Measurements from ENCODE around the gene CLSTN2. TPM values are rescaled to one million over a fixed set of nuclear protein-coding genes. Genes with fewer than 3 reads are reported as not detected.

The CLSTN2 gene
- total and polyA plus RNA-seq, 2 experiments from 2014 or later, result 3.5 to 7.0 TPM

DNA sequence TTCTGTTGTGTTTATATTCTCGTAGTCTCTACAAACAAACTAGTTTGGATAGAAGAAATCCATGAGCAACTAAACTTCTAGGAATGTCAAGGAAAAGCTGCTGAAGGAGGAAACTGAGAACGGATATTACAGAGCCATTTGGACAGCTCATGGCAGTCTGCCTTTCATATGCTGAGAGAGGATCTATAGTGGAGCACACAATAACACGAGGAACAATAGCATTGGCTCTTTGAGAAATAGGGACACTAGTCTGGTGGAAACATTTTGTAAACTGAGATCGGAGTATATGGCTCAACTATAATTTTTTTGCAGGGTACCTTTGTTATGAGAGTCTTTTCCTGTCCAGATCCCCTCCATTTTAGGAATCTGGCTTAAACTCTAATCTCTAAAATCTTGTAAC, 200.5 kb downstream of the CLSTN2 start:
- DNase-seq (ENCODE audit: low read depth in 1 of 2, low spot score in 1 of 2), result no peak
- no peaks in the 10 kb centered on the region for H3K9me3 ChIP-seq (ENCODE audit: low read depth)

DNA sequence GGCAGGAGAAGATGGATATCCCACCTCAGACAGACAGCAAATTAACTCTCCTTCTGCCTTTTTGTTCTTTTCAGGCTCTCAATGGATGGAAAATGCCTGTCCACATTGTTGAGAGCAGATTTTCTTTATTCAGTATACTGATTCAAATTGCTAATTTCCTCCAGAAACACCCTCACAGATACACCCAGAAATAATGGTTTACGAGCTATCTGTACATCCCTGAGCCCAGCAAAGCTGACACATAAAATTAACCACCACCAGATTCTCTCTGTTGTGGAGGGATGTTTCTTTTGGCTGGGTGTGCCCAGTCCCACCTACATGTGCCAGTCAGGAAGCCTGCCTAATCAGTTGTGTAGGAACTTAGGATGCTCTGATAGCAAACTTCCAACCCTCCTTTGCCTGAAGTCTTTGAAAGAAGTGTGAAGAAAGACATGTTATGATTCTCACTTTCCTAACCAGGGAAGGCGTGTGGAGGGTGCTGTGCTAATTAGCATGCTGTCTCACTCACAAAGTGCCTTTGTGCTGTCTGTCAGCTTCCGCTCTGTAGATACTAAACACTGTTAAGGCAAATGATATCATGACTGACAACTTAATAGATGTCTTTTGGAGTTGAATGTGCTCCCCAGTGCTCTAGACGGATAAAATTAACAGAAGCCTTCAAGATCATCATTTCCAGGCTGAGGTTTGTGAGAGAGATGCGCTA, 208.5 kb downstream of the CLSTN2 start:
- H3K4me1 ChIP-seq (ENCODE audit: low read depth), result no peaks in the 10 kb centered on the region
- no peak overlapping the region for H3K4me3 ChIP-seq

More for the DNA sequence above, 200.5 kb downstream of the CLSTN2 start:
- Histone ChIP-seq H3K27ac (no peak overlapping the region), H3K36me3 (no peaks in the 10 kb centered on the region), H3K4me1 (ENCODE audit: low read depth) (peaks cover 10% of the 10 kb centered on the region), H3K4me3 (no peak overlapping the region), H3K27me3 (peaks cover 8% of the 10 kb centered on the region)
- TF ChIP-seq CTCF (IDR thresholded peaks at IDR 0.05; ENCODE audit: low read depth, low read length), result no peak

DNA sequence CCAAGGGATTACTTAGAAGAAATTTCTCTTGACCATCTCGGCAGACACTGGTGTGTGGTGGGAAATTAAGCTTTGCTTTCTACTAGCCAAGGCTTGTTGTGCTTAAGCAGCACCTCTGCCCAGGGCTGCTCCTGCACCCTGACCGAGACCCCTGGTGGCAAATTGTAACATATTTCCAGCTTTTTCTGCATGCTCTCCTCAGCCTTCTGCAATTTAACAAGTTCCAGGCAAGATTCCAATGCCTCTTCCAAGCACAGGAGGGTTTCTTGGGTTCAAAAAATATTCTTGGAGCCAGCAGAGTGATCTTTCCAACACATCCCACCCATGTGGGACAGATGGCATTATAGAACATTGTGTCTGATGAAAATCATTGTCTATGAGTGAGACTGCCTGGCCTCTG, 210.5 kb downstream of the CLSTN2 start:
- H3K4me3 ChIP-seq, result no peak overlapping the region
- H3K27me3 ChIP-seq, result peaks cover 10% of the 10 kb centered on the region
- DNase-seq (ENCODE audit: low read depth in 1 of 2, low spot score in 1 of 2), result no peak
- no peaks in the 10 kb centered on the region for H3K4me1 ChIP-seq (ENCODE audit: low read depth)
- no peaks in the 10 kb centered on the region for H3K36me3 ChIP-seq
- no peak overlapping the region for H3K27ac ChIP-seq
- no peak for TF ChIP-seq CTCF (IDR thresholded peaks at IDR 0.05; ENCODE audit: low read depth, low read length)
- no peaks in the 10 kb centered on the region for H3K9me3 ChIP-seq (ENCODE audit: low read depth)

More for the DNA sequence above, 208.5 kb downstream of the CLSTN2 start:
- DNase-seq (ENCODE audit: low read depth in 1 of 2, low spot score in 1 of 2), result no peak
- peaks cover 12% of the 10 kb centered on the region for H3K27me3 ChIP-seq
- TF ChIP-seq CTCF (IDR thresholded peaks at IDR 0.05; ENCODE audit: low read depth, low read length), result no peak
- no peaks in the 10 kb centered on the region for H3K9me3 ChIP-seq (ENCODE audit: low read depth)
- H3K36me3 ChIP-seq, result no peaks in the 10 kb centered on the region
- no peak overlapping the region for H3K27ac ChIP-seq

GRCh38 chr3:140146668-140147067, 211.7 kb downstream of the CLSTN2 start:
- Histone ChIP-seq H3K9me3 (ENCODE audit: low read depth) (no peaks in the 10 kb centered on the region), H3K4me3 (no peak overlapping the region), H3K4me1 (ENCODE audit: low read depth) (no peaks in the 10 kb centered on the region), H3K36me3 (no peaks in the 10 kb centered on the region), H3K27ac (no peak overlapping the region), H3K27me3 (no peaks in the 10 kb centered on the region)
- no peak for DNase-seq (ENCODE audit: low read depth in 1 of 2, low spot score in 1 of 2)
- no peak for TF ChIP-seq CTCF (IDR thresholded peaks at IDR 0.05; ENCODE audit: low read depth, low read length)

DNA sequence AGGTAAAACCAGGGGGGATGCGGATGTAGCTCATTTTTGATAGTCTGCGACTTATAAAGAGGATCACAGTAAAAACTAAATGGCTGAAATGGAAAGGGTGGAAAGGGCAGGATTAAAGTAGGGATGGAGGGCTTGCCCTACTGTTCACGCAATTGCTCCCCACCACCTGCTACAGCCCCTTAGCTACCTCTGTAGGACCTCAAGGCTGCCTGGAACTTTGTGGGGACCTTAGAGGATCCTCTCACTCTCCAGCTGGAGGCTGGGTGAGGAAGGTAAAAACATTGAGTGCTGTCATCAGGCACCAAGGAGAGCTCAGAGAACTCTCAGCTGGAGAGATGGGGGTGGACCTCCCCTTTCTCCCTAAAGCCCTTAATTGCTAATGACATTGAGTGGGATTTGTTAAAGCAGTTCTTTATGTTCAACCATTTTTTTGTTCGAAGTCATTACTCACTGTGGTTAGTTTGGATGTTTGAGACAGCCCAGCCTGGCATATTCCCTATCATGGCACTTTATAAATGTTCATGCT, 213.0 kb downstream of the CLSTN2 start:
- Histone ChIP-seq H3K4me1 (ENCODE audit: low read depth) (no peaks in the 10 kb centered on the region), H3K27me3 (no peaks in the 10 kb centered on the region), H3K27ac (no peak overlapping the region), H3K9me3 (ENCODE audit: low read depth) (no peaks in the 10 kb centered on the region), H3K36me3 (no peaks in the 10 kb centered on the region), H3K4me3 (no peak overlapping the region)
- TF ChIP-seq CTCF (IDR thresholded peaks at IDR 0.05; ENCODE audit: low read depth, low read length), result no peak
- DNase-seq (ENCODE audit: low read depth in 1 of 2, low spot score in 1 of 2), result no peak

Data from cardiac muscle cell (in vitro differentiated cells and primary cell).